Measurements from ENCODE around the gene DEFB131B.
"Not testable (repeated sequence)": the region's sequence is repeated elsewhere in the genome, so short reads cannot be mapped to it uniquely, and the experiment has no call there.

Gene DEFB131B

GRCh38 chr11:71911321-71911985 lies 33.2 kb downstream of the DEFB131B start:
- not testable (repeated sequence) for DNase-seq (ENCODE audit: low spot score)

DNA sequence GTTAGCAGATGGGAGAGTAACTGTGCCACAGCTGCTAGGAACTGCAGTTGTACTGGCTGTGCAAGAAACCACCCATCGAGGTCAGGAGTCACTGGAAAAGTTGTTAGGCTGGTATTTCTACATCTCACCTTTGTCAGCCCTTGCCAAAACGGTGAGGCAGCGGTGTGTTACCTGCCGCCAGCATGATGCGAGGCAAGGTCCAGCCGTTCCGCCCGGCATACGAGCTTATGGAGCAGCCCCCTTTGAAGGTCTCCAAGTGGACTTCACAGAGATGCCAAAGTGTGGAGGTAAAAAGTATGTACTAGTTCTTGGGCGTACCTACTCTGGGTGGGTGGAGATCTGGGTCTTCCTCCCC lies 33.7 kb downstream of the DEFB131B start:
- DNase-seq (ENCODE audit: low spot score): not testable (repeated sequence)

DNA sequence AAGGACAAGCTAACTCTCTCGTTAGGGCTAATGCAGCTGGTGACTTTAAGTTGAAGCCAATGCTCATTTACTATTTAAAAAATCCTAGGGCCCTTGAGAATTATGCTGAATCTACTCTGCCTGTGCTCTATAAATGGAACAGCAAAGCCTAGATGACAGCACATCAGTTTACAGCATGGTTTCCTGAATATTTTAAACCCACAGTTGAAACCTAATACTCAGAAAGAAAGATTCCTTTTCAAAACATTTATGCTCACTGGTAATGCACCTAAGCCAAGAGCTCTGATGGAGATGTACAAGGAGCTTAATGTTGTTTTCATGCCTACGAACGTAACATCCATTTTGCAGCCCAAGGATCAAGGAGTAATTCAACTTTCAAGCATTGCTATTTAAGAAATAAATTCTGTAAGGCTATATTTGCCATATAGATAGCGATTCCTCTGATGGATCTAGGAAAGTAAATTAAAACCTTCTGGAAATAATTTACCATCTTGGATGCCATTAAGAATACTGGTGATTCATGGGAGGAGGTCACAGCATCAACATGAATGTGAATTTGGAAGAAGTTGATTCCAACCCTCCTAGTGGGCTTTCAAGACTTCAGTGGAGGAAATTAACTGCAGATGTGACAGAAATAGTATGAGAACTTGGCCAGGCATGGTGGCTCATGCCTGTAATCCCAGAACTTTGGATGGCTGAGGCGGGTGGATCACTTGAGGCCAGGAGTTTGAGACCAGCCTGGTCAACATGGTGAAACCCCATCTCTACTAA lies 35.7 kb downstream of the DEFB131B start:
- no peak for DNase-seq (ENCODE audit: low spot score)

- no peak for DNase-seq (ENCODE audit: low spot score)
Observed at GRCh38 chr11:71914617-71915189, 36.5 kb downstream of the DEFB131B start.

DNA sequence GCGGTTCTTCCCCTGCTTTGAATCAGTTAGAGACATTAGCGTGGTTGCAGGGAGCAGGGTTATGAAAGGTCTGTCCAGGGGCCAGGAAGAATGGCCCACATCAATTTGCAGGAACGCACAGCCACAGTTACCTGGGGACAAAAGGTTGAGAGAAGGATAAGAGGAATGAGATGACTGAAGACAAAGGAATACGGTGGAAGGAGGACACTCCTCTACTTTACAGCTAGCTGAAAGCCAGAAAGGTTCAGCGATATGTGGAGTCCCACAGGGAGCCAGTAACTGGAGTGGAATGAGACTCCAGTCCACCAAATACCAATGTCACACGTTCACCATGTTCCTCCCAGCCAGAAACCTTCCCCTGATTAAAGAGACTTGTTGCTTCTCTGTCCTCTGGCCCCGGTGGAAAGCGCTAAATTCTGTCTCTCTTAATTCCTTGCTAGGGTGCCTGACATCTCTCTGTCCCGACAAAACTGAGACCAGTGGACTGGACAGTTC lies 39.4 kb downstream of the DEFB131B start:
- no peak for DNase-seq (ENCODE audit: low spot score)

DNA sequence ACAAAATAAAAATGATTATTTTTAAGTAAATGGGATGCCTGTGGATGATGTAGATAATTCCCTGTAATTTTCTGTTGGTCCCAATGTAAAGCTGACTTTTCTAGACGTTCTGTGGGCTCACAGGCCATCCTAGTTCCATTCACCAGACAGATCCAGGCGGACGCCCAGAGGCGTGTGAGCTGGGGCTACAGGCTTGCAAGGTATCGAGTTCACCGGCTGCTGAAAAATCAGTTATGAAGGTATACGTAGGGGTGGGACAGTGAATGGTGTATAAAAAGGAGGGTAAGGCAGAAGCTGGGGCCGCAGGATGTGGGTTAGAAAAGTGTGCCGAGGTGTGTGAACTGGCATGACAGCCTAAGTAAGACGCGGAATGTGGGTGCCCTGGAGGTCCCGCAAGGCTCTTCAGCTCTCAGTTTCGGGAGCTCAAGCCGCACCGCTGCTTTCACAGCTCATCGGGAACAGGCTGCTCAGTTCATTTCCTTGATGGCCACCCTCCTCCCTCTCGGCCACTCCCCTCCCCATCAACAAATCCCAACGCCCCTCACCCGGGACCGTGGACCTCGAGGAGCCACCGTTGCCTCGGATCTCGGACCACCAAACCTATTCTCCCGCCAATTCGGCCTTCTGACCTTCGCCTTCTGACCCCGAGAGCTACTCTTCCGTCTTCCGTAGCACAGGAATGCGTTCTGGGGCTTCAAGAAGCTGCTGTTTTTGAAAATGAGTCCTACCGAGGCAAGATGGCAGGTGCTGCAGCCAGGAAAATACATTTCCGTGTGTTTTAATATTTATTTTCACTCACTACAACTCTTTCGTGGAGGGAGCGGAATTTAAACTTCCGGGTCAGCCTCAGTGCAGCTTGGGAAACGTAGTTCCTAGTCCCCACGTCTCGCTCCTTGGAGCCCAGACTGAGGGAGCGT lies 49.8 kb downstream of the DEFB131B start, which contains the start of gene XNDC1N:
XNDC1N (minus strand) TSS at position 775 of the 917 bp plus-strand sequence. CDS start 5,241 bp downstream, outside the sequence.
- DNase-seq (ENCODE audit: low spot score): peak; percentile 89

- peak; percentile 100 for DNase-seq (ENCODE audit: low spot score)
Observed at GRCh38 chr11:71928737-71929443, 50.6 kb downstream of the DEFB131B start, which contains the start of gene RNF121. Gene RNF121, plus strand, starts transcription at chr11:71929046. Its CDS starts 16 bp downstream, at chr11:71929062.

- no peak for DNase-seq (ENCODE audit: low spot score)
Observed at GRCh38 chr11:71929491-71929890, 51.2 kb downstream of the DEFB131B start.

GRCh38 chr11:71930556-71931244 lies 52.4 kb downstream of the DEFB131B start:
- DNase-seq (ENCODE audit: low spot score): no peak

GRCh38 chr11:71931245-71931602 lies 53.0 kb downstream of the DEFB131B start:
- DNase-seq (ENCODE audit: low spot score): no peak

GRCh38 chr11:71933141-71933933 lies 55.1 kb downstream of the DEFB131B start:
- DNase-seq (ENCODE audit: low spot score): no peak
